ENCODE data around the gene POU2AF3.

POU2AF3 gene

GRCh38 chr11:111329306-111330204, 31.2 kb downstream of the POU2AF3 start:
- no peak for DNase-seq

- no peak for DNase-seq
These were observed 32.0 kb downstream of the POU2AF3 start for GRCh38 chr11:111330234-111330893.

DNA sequence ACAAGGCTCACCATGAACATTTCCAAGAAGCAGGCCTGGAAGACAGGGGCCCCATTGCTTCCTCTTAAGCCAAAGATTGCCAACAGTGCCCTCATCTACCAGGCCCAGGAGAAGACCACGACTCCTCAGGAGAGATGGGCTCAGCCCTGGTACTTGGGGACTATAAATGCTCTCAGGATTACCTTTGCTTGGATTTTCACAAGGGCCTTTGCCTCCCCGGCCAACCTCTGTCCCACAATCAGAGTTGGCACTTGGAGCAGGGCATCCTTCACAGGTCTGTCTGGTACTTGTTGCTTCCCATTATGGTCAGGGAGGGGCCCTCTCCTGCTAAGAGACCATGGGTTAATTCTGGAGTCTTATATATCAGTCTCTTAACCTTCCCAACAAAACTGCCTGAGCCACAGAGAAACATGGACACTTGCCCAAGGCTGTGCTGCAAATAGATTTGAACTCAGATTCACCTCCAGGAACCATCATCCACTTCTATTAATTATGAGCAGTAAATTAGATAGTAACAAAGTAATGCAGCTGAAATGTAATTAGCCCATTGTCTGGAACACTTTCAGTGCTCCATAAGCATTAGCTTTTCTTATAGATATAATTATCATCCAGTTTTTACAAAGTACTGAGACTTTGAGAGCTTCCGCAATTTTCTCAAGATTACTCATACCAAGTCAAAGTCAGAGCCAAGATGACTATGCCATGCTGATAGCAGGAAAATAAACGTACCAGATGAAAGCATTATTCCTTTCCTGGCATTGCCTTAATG, 33.5 kb downstream of the POU2AF3 start:
- no peak for DNase-seq

- peak; percentile 88 for DNase-seq
These were observed 36.5 kb downstream of the POU2AF3 start for GRCh38 chr11:111334532-111335502.

DNA sequence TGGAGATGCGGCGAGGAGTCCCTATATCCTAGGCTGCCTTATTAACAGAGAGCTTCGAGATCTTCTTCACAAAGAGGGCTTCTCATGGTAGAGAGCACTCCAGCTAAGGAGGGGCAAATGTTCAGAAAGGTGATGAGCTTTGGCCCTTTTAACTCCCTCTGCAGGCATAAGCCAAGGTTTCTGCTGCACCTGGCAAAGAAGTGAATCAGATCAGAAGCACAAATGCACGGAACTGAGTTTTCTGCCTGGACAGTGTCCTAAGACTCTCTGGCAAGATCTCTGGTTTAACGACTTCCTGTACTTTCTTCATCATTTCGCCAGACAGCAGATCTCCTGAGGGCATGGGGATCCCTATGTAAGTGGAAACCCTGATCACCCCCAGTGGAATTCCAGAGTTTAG, 37.2 kb downstream of the POU2AF3 start:
- DNase-seq: no peak

- no peak for DNase-seq
These were observed 37.7 kb downstream of the POU2AF3 start for GRCh38 chr11:111336062-111336461.

- DNase-seq: peak; percentile 28
These were observed 38.4 kb downstream of the POU2AF3 start for GRCh38 chr11:111336582-111337256.

DNA sequence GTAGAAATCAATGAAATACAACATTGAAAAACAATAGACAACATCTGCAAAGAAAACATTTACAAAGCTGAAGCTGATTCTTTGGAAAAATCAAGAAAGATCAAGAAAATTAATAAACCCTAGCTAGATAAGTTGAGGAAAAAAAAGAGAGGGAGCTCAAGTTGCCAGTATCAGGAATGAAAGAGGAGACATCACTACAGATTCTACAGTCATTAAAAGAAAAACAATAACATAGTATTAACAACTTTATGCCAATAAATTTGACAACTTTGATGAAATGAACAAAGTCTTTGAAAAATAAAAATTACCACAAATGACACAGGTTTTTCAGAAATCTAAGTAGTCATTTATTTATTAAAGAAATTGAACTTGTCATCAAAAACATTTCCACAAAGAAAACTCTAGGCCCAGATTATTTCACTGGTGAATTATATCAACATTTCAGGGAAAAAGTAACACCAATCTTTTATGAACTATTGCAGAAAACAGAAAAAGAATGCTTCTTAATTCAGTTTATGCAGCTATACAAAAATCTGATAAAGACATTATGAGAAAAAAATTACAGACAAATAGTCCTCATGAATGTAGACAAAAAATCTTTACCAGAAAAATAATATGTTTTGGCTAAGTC, 41.5 kb downstream of the POU2AF3 start:
- no peak for DNase-seq

- DNase-seq: no peak
These were observed 44.0 kb downstream of the POU2AF3 start for GRCh38 chr11:111342329-111342728.

- DNase-seq: no peak
These were observed 45.7 kb downstream of the POU2AF3 start for GRCh38 chr11:111344032-111344431.

- DNase-seq: no peak
These were observed 48.8 kb downstream of the POU2AF3 start for GRCh38 chr11:111347002-111347722.

DNA sequence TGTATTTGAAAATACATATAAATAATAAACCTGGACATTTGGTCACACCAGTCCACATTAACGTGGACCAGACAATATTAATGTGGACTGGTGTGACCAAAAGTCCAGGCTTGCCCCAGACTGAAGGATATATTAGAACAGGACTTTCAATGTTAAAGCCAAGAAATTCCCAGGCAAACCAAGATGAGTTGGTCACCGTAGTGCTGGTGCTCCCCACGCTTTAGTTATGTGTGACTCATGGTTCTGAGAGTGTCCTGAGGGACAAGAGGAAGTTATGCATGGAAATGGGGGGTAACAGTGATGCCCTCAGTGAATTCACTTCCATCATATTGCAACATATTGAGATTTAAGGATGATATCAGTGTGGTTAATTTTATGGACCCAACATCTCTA, 49.4 kb downstream of the POU2AF3 start:
- DNase-seq: no peak

GRCh38 chr11:111348147-111348546, 49.8 kb downstream of the POU2AF3 start:
- no peak for DNase-seq

GRCh38 chr11:111349191-111349695, 50.9 kb downstream of the POU2AF3 start:
- DNase-seq: peak; percentile 16

DNA sequence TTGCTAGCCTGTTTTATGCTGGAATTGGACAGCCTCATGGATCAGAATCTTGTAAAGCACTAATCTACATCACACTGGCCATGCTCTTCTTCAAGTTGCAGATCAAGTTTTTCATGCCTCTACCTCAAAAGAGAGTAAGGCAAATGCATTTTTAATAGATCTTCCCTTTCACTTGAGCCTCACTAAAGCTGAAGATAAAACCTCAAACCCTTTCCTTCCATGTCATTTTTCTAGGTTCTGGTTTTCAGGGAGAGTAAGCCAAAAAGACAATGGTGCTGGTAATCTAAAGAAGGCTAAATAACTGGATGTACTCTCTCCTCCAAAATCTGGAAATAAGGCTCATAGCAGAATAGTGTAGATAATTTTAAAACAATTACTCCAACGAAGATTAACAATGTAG, 52.5 kb downstream of the POU2AF3 start:
- DNase-seq: no peak

DNA sequence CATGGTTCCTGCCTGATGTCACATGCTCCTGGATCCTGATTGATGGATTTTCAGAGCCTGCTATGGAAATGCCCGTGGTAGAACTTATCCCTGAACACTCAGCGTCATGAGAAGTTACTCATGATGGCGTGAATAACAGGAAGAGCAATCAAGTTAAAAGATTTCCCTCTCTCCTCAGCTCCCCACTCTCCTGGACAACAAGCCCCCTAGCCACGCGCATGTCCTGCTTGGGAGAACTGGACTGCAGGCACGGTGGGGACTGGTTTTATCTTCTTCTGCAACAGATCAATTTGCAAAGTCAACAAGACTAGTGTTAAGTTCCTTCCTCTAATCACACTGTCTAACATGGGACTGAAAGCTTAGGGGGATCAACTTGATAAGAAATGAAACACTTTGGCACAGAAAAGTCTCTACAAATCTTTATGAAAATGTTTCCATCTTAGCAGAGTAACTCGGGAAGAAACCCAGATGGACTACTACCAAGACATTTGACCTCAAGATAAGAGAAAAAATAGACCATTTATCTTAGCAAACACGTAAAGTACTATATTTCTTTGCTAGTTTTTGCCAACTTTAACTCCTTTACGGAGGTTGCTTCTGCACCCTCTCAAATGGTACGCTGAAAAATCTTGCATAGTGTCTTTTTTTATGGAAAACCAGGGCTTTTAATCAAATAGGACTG, 53.2 kb downstream of the POU2AF3 start:
- peak; percentile 40 for DNase-seq

GRCh38 chr11:111352231-111352746, 53.9 kb downstream of the POU2AF3 start:
- DNase-seq: no peak

GRCh38 chr11:111352935-111353710, 54.8 kb downstream of the POU2AF3 start:
- no peak for DNase-seq

Measured in NCI-H146 (cell line).